Measurements from ENCODE around the gene RHOC. TPM values are rescaled to one million over a fixed set of nuclear protein-coding genes. Genes with fewer than 3 reads are reported as not detected.
A peak's percentile ranks its signal among the peaks of the same experiment; 100 is the strongest.

RHOC gene
- total RNA-seq, 1 experiment from 2014 or later: 253 TPM

GRCh38 chr1:112720800-112721199 lies 13.9 kb upstream of the RHOC start:
- POLR2A ChIA-PET: no interaction called here
- Mint-ChIP-seq H3K27me3 (ENCODE audit: insufficient read depth, unreplicated experiment) (no peaks in the 10 kb centered on the region), H3K4me3 (ENCODE audit: unreplicated experiment) (no peak overlapping the region), H3K36me3 (ENCODE audit: insufficient read depth, unreplicated experiment) (no peaks in the 10 kb centered on the region), H3K27ac (ENCODE audit: low read depth, unreplicated experiment) (no peak overlapping the region), H3K4me1 (ENCODE audit: insufficient read depth, unreplicated experiment) (peaks cover 5% of the 10 kb centered on the region), H3K9me3 (ENCODE audit: unreplicated experiment) (no peaks in the 10 kb centered on the region)
- intact Hi-C loops (cut with micrococcal nuclease): no loop called here
- no peak for TF ChIP-seq CTCF (IDR thresholded peaks at IDR 0.05; ENCODE audit: unreplicated experiment)
- DNase-seq (ENCODE audit: unreplicated experiment): no peak
- CTCF ChIA-PET: interaction anchor here (0.5 to 15.1 kb wide), 10 partner anchors 10 to 1056 kb away, joined by 3 to 838 read pairs (median 7); partner anchors contain the start of gene LRIG2
- no TSS peak for BruUV-seq (replicated peaks)

DNA sequence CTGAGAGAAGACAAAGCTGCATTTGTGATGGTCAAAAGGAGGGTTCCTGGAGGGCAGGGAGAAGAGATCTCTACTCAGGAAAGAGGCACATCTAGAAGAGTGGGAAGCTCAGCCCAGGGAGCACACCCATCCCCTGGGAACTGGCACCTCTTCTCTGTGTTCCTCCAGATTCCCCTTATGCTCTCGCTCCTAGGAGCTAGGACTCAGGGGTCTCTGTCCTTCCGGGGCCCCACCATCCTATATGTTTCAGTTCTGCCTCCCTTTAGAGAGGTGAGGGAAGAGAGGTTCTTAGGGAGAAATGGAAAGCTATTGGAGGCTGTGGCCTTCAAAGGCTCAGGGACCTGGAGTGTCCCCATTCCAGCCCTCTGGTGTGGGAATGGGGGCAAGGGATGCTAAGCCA lies 12.8 kb upstream of the RHOC start:
- Mint-ChIP-seq H3K27me3 (ENCODE audit: insufficient read depth, unreplicated experiment) (no peaks in the 10 kb centered on the region), H3K36me3 (ENCODE audit: insufficient read depth, unreplicated experiment) (no peaks in the 10 kb centered on the region), H3K9me3 (ENCODE audit: unreplicated experiment) (no peaks in the 10 kb centered on the region), H3K4me3 (ENCODE audit: unreplicated experiment) (no peak overlapping the region), H3K27ac (ENCODE audit: low read depth, unreplicated experiment) (no peak overlapping the region), H3K4me1 (ENCODE audit: insufficient read depth, unreplicated experiment) (peaks cover 5% of the 10 kb centered on the region)
- no TSS peak for BruUV-seq (replicated peaks)
- ChIA-PET POLR2A (interaction anchor here (0.5 kb wide), 1 partner anchor 353 kb away, joined by 3 read pairs; the partner anchor contains the start of gene LRIG2), CTCF (interaction anchor here (0.6 to 15.1 kb wide), 22 partner anchors 9 to 353 kb away, joined by 3 to 838 read pairs (median 5); partner anchors contain the start of genes LRIG2 and MOV10)
- DNase-seq (ENCODE audit: unreplicated experiment): no peak
- no peak for TF ChIP-seq CTCF (IDR thresholded peaks at IDR 0.05; ENCODE audit: unreplicated experiment)
- intact Hi-C loops (cut with micrococcal nuclease): loop anchor here (5.0 kb wide), 1 partner anchor 163 kb away; no protein-coding TSS in a partner anchor

GRCh38 chr1:112718691-112719418 lies 11.9 kb upstream of the RHOC start:
- ChIA-PET POLR2A (interaction anchor here (0.5 to 3.8 kb wide), 2 partner anchors 85 to 230 kb away, joined by 3 to 32 read pairs; no protein-coding TSS in a partner anchor), CTCF (interaction anchor here (0.5 to 15.1 kb wide), 56 partner anchors 10 to 636 kb away, joined by 3 to 838 read pairs (median 4); partner anchors contain the start of genes LRIG2 and MOV10)
- no peaks in the 10 kb centered on the region for H3K36me3 Mint-ChIP-seq (ENCODE audit: insufficient read depth, unreplicated experiment)
- H3K9me3 Mint-ChIP-seq (ENCODE audit: unreplicated experiment): no peaks in the 10 kb centered on the region
- no TSS peak for BruUV-seq (replicated peaks)
- intact Hi-C loops (cut with micrococcal nuclease): loop anchor here (1.0 to 5.0 kb wide), 2 partner anchors 163 to 323 kb away; no protein-coding TSS in a partner anchor
- peaks cover 5% of the 10 kb centered on the region for H3K4me1 Mint-ChIP-seq (ENCODE audit: insufficient read depth, unreplicated experiment)
- no peak overlapping the region for H3K4me3 Mint-ChIP-seq (ENCODE audit: unreplicated experiment)
- H3K27me3 Mint-ChIP-seq (ENCODE audit: insufficient read depth, unreplicated experiment): no peaks in the 10 kb centered on the region
- TF ChIP-seq CTCF (IDR thresholded peaks at IDR 0.05; ENCODE audit: unreplicated experiment): peak; percentile 77
- H3K27ac Mint-ChIP-seq (ENCODE audit: low read depth, unreplicated experiment): no peak overlapping the region
- peak; percentile 78 for DNase-seq (ENCODE audit: unreplicated experiment)

DNA sequence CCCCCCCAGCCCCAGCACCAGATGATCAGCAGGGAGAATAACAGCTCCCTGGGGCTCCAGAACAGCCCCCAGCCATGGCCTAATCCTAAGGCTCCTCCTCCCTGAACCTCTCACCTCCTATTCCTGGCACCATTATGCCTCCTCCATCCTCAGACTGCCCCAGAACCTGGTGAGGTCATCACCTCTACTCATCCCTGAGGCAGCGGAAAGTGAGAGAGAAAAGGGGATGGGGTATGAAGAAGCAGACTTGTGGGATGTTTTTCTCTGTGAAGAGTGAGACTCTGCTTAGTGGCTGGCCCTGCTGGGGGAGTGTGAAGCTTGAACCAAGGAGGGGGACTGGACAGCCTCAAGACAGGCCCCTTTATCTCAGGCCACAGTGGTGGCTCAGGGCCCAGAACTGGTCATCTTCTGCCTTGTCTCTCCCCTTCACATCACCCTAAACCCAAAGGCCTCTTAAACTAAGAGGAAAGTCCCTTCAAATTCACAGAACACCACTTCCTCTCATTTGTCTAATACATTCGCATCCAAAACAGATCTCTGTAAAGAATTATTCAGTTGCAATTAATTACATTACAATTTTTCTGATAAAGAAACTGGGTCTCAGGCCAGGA lies 10.4 kb upstream of the RHOC start:
- Mint-ChIP-seq H3K27ac (ENCODE audit: low read depth, unreplicated experiment) (no peak overlapping the region), H3K4me1 (ENCODE audit: insufficient read depth, unreplicated experiment) (peaks cover 5% of the 10 kb centered on the region), H3K9me3 (ENCODE audit: unreplicated experiment) (no peaks in the 10 kb centered on the region), H3K27me3 (ENCODE audit: insufficient read depth, unreplicated experiment) (no peaks in the 10 kb centered on the region), H3K4me3 (ENCODE audit: unreplicated experiment) (no peak overlapping the region), H3K36me3 (ENCODE audit: insufficient read depth, unreplicated experiment) (no peaks in the 10 kb centered on the region)
- POLR2A ChIA-PET: interaction anchor here (0.7 to 3.8 kb wide), 4 partner anchors 82 to 356 kb away, joined by 3 to 32 read pairs (median 16); partner anchors contain the start of gene LRIG2
- no peak for DNase-seq (ENCODE audit: unreplicated experiment)
- no peak for TF ChIP-seq CTCF (IDR thresholded peaks at IDR 0.05; ENCODE audit: unreplicated experiment)
- no TSS peak for BruUV-seq (replicated peaks)
- intact Hi-C loops (cut with micrococcal nuclease): loop anchor here (2.0 to 5.0 kb wide), 2 partner anchors 165 to 355 kb away; partner anchors contain the start of gene LRIG2
- CTCF ChIA-PET: interaction anchor here (0.5 to 15.1 kb wide), 39 partner anchors 9 to 1034 kb away, joined by 3 to 838 read pairs (median 7); partner anchors contain the start of gene LRIG2

Data from MCF 10A (cell line).